SK-N-SH treated with all-trans-retinoic acid at 6 μM for 48 hours (cell line): ENCODE measurements around the gene MTUS2.

Experiments used
- ARNTL ChIP-seq: fragments of 450-650 bp; formaldehyde crosslinking; IDR thresholded peaks from 2 replicates; pipeline ENCODE4 v1.5.0; 2020; ENCODE audit warnings: low read depth, mild to moderate bottlenecking, moderate library complexity, borderline replicate concordance
- PATZ1 ChIP-seq: fragments of 250-450 bp; sonication (Bioruptor Pico); IDR thresholded peaks from 2 replicates; pipeline ENCODE4 v1.8.0; 2020; ENCODE audit warnings: mild to moderate bottlenecking, moderate library complexity, borderline replicate concordance
- RARB ChIP-seq: fragments of 250-450 bp; sonication (Bioruptor Pico); IDR thresholded peaks from 2 replicates; pipeline ENCODE4 v1.8.0; 2021; ENCODE audit warnings: mild to moderate bottlenecking, moderate library complexity
- SNAI2 ChIP-seq: fragments of 250-450 bp; sonication (Bioruptor Pico); IDR thresholded peaks from 2 replicates; pipeline ENCODE4 v1.5.0; 2020; ENCODE audit warnings: mild to moderate bottlenecking, moderate library complexity
- TOX ChIP-seq: fragments of 250-450 bp; sonication (Bioruptor Pico); IDR thresholded peaks from 2 replicates; pipeline ENCODE4 v1.8.0; 2021; ENCODE audit warnings: mild to moderate bottlenecking, moderate library complexity, borderline replicate concordance
- ZFP3 ChIP-seq: fragments of 250-450 bp; sonication (Bioruptor Pico); IDR thresholded peaks from 2 replicates; pipeline ENCODE4 v1.5.0; 2020; ENCODE audit warnings: mild to moderate bottlenecking, moderate library complexity
- ZFP30 ChIP-seq: fragments of 450-650 bp; formaldehyde crosslinking; IDR thresholded peaks from 2 replicates; pipeline ENCODE4 v1.5.0; 2022; ENCODE audit warnings: mild to moderate bottlenecking, moderate library complexity
- ZNF70 ChIP-seq: fragments of 450-650 bp; formaldehyde crosslinking; IDR thresholded peaks from 2 replicates; pipeline ENCODE4 v1.5.0; 2020; ENCODE audit warnings: mild to moderate bottlenecking, moderate library complexity
- ZNF8 ChIP-seq: fragments of 450-650 bp; formaldehyde crosslinking; IDR thresholded peaks from 2 replicates; pipeline ENCODE4 v1.5.0; 2020; ENCODE audit warnings: mild to moderate bottlenecking, moderate library complexity
- TF ChIP-seq, protein P1 (sequence below): fragments of 250-450 bp; sonication (Bioruptor Pico); IDR thresholded peaks from 2 replicates; pipeline ENCODE4 v1.5.1; 2021; ENCODE audit warnings: mild to moderate bottlenecking, moderate library complexity

DNA sequence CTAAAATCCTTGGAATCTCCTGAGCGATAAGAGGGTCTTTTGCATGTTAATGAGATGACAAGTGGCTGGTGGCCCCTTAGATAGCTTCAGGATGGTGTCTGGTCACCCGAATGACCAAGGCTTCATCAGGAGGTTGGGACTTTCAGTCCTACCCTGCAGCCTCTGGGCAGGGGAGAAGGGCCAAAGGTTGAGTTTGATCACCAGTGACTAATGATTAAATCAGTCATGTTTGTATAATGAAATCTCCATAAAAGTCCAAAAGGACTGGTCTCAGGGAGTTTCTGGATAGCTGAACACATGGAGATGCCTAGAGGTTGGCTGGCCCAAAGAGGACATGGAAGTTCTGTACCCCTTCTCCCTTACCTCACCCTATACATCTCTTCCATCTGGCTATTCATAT is 316.2 kb downstream of the MTUS2 start:
- TF ChIP-seq ZNF70 (CRISPR knock-in tag) (no peak), PATZ1 (CRISPR knock-in tag) (no peak), ZFP30 (CRISPR knock-in tag) (no peak), ZFP3 (CRISPR knock-in tag) (no peak), ZNF8 (CRISPR knock-in tag) (no peak), RARB (no peak), SNAI2 (CRISPR knock-in tag) (no peak), TOX (CRISPR knock-in tag) (no peak), ARNTL (CRISPR knock-in tag) (no peak)
- TF ChIP-seq, protein P1, sequence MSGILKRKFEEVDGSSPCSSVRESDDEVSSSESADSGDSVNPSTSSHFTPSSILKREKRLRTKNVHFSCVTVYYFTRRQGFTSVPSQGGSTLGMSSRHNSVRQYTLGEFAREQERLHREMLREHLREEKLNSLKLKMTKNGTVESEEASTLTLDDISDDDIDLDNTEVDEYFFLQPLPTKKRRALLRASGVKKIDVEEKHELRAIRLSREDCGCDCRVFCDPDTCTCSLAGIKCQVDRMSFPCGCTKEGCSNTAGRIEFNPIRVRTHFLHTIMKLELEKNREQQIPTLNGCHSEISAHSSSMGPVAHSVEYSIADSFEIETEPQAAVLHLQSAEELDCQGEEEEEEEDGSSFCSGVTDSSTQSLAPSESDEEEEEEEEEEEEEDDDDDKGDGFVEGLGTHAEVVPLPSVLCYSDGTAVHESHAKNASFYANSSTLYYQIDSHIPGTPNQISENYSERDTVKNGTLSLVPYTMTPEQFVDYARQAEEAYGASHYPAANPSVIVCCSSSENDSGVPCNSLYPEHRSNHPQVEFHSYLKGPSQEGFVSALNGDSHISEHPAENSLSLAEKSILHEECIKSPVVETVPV, result no peak
